ENCODE results near the gene SETMAR. TPM values are rescaled to one million over a fixed set of nuclear protein-coding genes. Genes with fewer than 3 reads are reported as not detected.

SETMAR gene
- total and polyA plus RNA-seq, 2 of the 8 experiments (the other 6 are each of a cell fraction or from before 2014, with no cell fraction given), result 16.1 to 25.3 TPM

- TF ChIP-seq, protein P1, sequence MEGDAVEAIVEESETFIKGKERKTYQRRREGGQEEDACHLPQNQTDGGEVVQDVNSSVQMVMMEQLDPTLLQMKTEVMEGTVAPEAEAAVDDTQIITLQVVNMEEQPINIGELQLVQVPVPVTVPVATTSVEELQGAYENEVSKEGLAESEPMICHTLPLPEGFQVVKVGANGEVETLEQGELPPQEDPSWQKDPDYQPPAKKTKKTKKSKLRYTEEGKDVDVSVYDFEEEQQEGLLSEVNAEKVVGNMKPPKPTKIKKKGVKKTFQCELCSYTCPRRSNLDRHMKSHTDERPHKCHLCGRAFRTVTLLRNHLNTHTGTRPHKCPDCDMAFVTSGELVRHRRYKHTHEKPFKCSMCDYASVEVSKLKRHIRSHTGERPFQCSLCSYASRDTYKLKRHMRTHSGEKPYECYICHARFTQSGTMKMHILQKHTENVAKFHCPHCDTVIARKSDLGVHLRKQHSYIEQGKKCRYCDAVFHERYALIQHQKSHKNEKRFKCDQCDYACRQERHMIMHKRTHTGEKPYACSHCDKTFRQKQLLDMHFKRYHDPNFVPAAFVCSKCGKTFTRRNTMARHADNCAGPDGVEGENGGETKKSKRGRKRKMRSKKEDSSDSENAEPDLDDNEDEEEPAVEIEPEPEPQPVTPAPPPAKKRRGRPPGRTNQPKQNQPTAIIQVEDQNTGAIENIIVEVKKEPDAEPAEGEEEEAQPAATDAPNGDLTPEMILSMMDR (IDR thresholded peaks at IDR 0.05; ENCODE audit: control extremely low read depth in 1 of 3, insufficient read depth in 1 of 3, low read depth in 1 of 3, low read length in 3 of 3), result no peak
- no peak for TF ChIP-seq TCF12 (IDR thresholded peaks at IDR 0.05; ENCODE audit: low read depth, low read length)
Measured at GRCh38 chr3:4332574-4332973, 29.4 kb downstream of the SETMAR start (continued).
